ENCODE results near the gene ANO4.

DNA sequence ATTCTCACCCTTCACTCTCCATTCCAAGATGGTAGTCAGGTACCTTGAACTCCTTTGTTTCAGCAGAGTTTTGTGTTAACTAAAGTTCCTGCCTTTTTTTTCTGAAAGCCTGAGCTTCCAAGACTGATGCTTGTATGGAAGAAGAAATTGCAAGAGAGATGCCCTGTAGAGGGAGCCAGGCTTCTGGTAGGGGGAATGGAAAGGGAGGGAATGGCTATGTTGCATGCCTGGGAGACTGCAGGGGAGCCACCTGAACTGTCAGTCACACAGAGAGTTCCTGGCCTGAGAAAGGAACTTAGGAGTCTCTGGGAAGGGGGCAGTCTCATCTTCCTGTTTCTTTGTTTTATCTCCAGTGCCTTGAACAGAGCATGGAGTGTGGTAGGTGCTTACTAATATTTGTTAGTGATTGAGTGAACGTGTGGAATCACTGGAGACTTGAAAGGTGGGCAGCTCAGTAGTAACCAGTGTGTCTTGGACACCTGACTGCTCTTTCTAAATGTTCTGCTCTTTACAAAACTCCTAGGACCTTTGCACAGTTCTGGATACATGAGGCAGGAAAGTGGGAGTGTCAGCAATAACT is 132.2 kb downstream of the ANO4 start:
- TF ChIP-seq, protein P1, sequence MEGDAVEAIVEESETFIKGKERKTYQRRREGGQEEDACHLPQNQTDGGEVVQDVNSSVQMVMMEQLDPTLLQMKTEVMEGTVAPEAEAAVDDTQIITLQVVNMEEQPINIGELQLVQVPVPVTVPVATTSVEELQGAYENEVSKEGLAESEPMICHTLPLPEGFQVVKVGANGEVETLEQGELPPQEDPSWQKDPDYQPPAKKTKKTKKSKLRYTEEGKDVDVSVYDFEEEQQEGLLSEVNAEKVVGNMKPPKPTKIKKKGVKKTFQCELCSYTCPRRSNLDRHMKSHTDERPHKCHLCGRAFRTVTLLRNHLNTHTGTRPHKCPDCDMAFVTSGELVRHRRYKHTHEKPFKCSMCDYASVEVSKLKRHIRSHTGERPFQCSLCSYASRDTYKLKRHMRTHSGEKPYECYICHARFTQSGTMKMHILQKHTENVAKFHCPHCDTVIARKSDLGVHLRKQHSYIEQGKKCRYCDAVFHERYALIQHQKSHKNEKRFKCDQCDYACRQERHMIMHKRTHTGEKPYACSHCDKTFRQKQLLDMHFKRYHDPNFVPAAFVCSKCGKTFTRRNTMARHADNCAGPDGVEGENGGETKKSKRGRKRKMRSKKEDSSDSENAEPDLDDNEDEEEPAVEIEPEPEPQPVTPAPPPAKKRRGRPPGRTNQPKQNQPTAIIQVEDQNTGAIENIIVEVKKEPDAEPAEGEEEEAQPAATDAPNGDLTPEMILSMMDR (IDR thresholded peaks at IDR 0.05), result peak; percentile 75
- no peak for TF ChIP-seq ZFX (IDR thresholded peaks at IDR 0.05; ENCODE audit: borderline replicate concordance)
